Amygdala (tissue), 56 donors: ENCODE results near the gene CHD3.
A peak's percentile ranks its signal among the peaks of the same experiment; 100 is the strongest.

Experiments used
- DNase-seq, 56 donors: peaks; one replicate each; lab custom pipeline; 2025; lab: John Stamatoyannopoulos, UW

Gene CHD3

GRCh38 chr17:7849130-7849750 lies 39.3 kb upstream of the CHD3 start:
- no peak for DNase-seq

- no peak for DNase-seq
These were observed 38.7 kb upstream of the CHD3 start for GRCh38 chr17:7849751-7850504.

GRCh38 chr17:7850701-7851437 lies 37.7 kb upstream of the CHD3 start:
- no peak for DNase-seq

- peak in 55 of 56 donors; percentile 23 to 90 (median 77) for DNase-seq
These were observed 36.9 kb upstream of the CHD3 start for GRCh38 chr17:7851438-7852261.

GRCh38 chr17:7852262-7852670 lies 36.3 kb upstream of the CHD3 start:
- no peak for DNase-seq

- DNase-seq, result no peak
These were observed 35.5 kb upstream of the CHD3 start for GRCh38 chr17:7852919-7853690.

- no peak for DNase-seq
These were observed 34.9 kb upstream of the CHD3 start for GRCh38 chr17:7853691-7854038.

- DNase-seq, result no peak
These were observed 34.4 kb upstream of the CHD3 start for GRCh38 chr17:7854078-7854777.

GRCh38 chr17:7854851-7855659 lies 33.5 kb upstream of the CHD3 start, which contains the start of gene TMEM88:
TMEM88 (plus strand) TSS chr17:7855066; CDS start chr17:7855075, 9 bp downstream.
- DNase-seq, result no peak

GRCh38 chr17:7855660-7856010 lies 33.0 kb upstream of the CHD3 start:
- DNase-seq, result no peak

GRCh38 chr17:7856011-7856810 lies 32.4 kb upstream of the CHD3 start:
- peak in 1 of 56 donors; percentile 48 for DNase-seq

GRCh38 chr17:7856811-7857712 lies 31.5 kb upstream of the CHD3 start, which contains the start of gene NAA38:
NAA38 (minus strand) TSS chr17:7857559; CDS start chr17:7857463, 96 bp downstream.
- DNase-seq, result peak; percentile 60 to 100 (median 97)

- peak; percentile 51 to 98 (median 87) for DNase-seq
These were observed 30.7 kb upstream of the CHD3 start, which contains the start of gene CYB5D1 for GRCh38 chr17:7857713-7858521. CYB5D1 (plus strand) TSS chr17:7858003; CDS start chr17:7858135, 132 bp downstream.

GRCh38 chr17:7858522-7858810 lies 30.1 kb upstream of the CHD3 start:
- no peak for DNase-seq

- DNase-seq, result no peak
These were observed 29.6 kb upstream of the CHD3 start for GRCh38 chr17:7859028-7859427.
